Upper lobe of right lung (tissue), 1 donor: ENCODE data around the gene CACNA2D4. TPM values are rescaled to one million over a fixed set of nuclear protein-coding genes. Genes with fewer than 3 reads are reported as not detected.
A peak's percentile ranks its signal among the peaks of the same experiment; 100 is the strongest.

Experiments
- ATAC-seq: fragments of 200-7000 bp; cut with Tn5 transposase; one replicate; pipeline ENCODE4 v1.9.1; 2020; ENCODE audit warnings: mild to moderate bottlenecking, moderate library complexity
- DNase-seq: peaks from one replicate; pipeline ENCODE4 v3.0.0-alpha.2; 2020
- H3K27ac ChIP-seq: fragments of 200-600 bp; one replicate; pipeline ENCODE4 v1.8.0; 2022
- H3K27me3 ChIP-seq: fragments of 200-600 bp; one replicate; pipeline ENCODE4 v1.8.0; 2022; ENCODE audit warnings: mild to moderate bottlenecking
- H3K36me3 ChIP-seq: fragments of 200-600 bp; one replicate; pipeline ENCODE4 v1.8.0; 2022
- H3K4me1 ChIP-seq: fragments of 200-600 bp; one replicate; pipeline ENCODE4 v1.8.0; 2022
- H3K4me3 ChIP-seq: fragments of 200-600 bp; one replicate; pipeline ENCODE4 v1.8.0; 2022; ENCODE audit warnings: mild to moderate bottlenecking
- H3K9me3 ChIP-seq: fragments of 200-600 bp; one replicate; pipeline ENCODE4 v1.8.0; 2022
- CTCF ChIP-seq: fragments of 200-600 bp; IDR thresholded peaks from one replicate; pipeline ENCODE4 v1.8.0; 2022; ENCODE audit warnings: antibody characterized with exemption
- intact Hi-C: fragments of 100-400 bp; cut with DNase I; formaldehyde crosslinking; loops from one replicate; pipeline ENCODE4 v1.11.0; 2022
- long read RNA-seq: library from polyadenylated mRNA; unstranded; transcript quantifications from one replicate; pipeline ENCODE4 v2.0.0, GENCODE V29; 2021
- total RNA-seq: library from RNA; stranded (reverse); fragmentation: NEBNext Ultra II Directional; extraction: Animal tissue kit (Norgen Biotek cat#: 25700); gene quantifications from one replicate; pipeline ENCODE4 v1.2.1, GENCODE V29; 2021
- donor health status: DM: no; HTN: yes; CAD: no; lungs with severe emphysema.

The CACNA2D4 gene
- 5.5 TPM for total RNA-seq
- long read RNA-seq, partial matches to known transcripts, result 2 of 6 reads
- long read RNA-seq, other reads (novel, unspliced or antisense), result 1 of 6 reads

GRCh38 chr12:1918081-1918883, at the start of gene CACNA2D4:
TSS of gene CACNA2D4 (minus strand) at chr12:1918652. CDS start at chr12:1918473, 179 bp downstream.
- intact Hi-C loops, result no loop called here
- Histone ChIP-seq H3K4me3 (peak within 1 kb of the TSS; percentile 40), H3K27ac (peak within 1 kb of the TSS; percentile 81), H3K36me3 (no peaks in the 10 kb centered on the region), H3K4me1 (no peaks in the 10 kb centered on the region), H3K27me3 (no peaks in the 10 kb centered on the region), H3K9me3 (no peaks in the 10 kb centered on the region)
- ATAC-seq (peak; percentile 7), DNase-seq (no peak)
- no peak for TF ChIP-seq CTCF

DNA sequence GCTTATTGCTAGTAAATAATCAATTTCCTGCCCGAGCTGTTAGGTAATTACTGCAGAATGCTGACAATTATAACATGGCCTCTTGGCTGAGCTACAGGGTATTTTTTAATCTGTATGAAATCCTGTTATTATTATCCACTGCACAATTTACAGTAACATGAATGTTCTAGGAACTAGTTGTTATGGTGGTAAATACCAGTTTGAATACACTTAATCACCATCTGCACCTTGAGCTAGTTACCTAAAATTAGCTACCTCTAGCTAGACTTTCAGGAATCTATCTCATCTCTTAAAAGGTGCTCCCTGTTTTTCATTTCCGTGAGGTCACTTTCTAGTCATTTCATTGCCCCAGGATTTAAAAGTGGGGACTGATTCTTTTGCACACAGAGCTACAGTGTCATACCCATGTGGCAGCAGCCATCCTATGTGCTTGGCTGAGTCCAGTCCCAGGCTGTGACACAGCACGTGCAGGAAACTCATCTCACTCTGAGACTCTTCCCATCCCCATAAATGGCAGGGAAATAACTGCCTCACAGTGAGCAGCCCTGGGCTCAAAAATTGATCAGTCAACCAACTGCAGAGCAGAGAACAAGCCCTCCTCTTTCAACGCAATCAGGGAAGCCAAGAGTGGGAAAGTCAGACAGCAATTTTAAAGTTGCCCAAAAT, 48.2 kb upstream of the CACNA2D4 start:
- intact Hi-C loops, result no loop called here
- no peak for TF ChIP-seq CTCF
- Histone ChIP-seq H3K9me3 (no peaks in the 10 kb centered on the region), H3K4me1 (no peaks in the 10 kb centered on the region), H3K4me3 (no peak overlapping the region), H3K36me3 (peaks cover 58% of the 10 kb centered on the region), H3K27ac (no peak overlapping the region), H3K27me3 (no peaks in the 10 kb centered on the region)
- DNase-seq (no peak), ATAC-seq (no peak)

DNA sequence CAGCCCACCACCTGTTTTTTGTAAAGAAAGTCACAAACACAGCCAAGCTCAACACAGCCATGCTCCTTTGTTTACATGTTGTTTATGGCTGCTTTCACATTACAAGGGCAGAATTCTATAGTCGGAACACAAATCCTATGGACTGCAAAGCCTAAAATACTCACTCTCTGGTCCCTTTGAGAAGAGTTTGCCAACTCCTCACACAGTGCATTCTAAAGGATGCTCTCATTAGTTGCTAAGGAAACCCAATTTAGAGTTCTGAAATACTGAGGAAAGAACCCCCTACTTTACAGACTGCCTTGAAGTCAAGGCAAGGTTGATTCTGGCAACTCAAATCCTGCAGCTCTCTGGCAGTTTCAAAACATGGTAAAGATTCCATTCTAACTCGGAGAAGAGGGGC, 47.5 kb upstream of the CACNA2D4 start:
- TF ChIP-seq CTCF, result no peak
- ATAC-seq (no peak), DNase-seq (no peak)
- intact Hi-C loops, result no loop called here
- H3K36me3 ChIP-seq, result peaks cover 65% of the 10 kb centered on the region
- H3K4me3 ChIP-seq, result no peak overlapping the region
- H3K27ac ChIP-seq, result no peak overlapping the region
- no peaks in the 10 kb centered on the region for H3K9me3 ChIP-seq
- no peaks in the 10 kb centered on the region for H3K4me1 ChIP-seq
- no peaks in the 10 kb centered on the region for H3K27me3 ChIP-seq

- Histone ChIP-seq H3K36me3 (peaks cover 64% of the 10 kb centered on the region), H3K9me3 (no peaks in the 10 kb centered on the region), H3K27me3 (no peaks in the 10 kb centered on the region), H3K4me3 (no peak overlapping the region), H3K27ac (no peak overlapping the region), H3K4me1 (no peaks in the 10 kb centered on the region)
- intact Hi-C loops, result no loop called here
- ATAC-seq (no peak), DNase-seq (no peak)
- no peak for TF ChIP-seq CTCF
Observed at GRCh38 chr12:1962051-1963020, 43.9 kb upstream of the CACNA2D4 start.

GRCh38 chr12:1956716-1957115, 38.3 kb upstream of the CACNA2D4 start:
- peaks cover 47% of the 10 kb centered on the region for H3K36me3 ChIP-seq
- ATAC-seq, result no peak
- TF ChIP-seq CTCF, result no peak
- intact Hi-C loops, result no loop called here
- H3K4me3 ChIP-seq, result no peak overlapping the region
- H3K27ac ChIP-seq, result no peak overlapping the region
- H3K9me3 ChIP-seq, result no peaks in the 10 kb centered on the region
- DNase-seq, result no peak
- no peaks in the 10 kb centered on the region for H3K4me1 ChIP-seq
- H3K27me3 ChIP-seq, result no peaks in the 10 kb centered on the region
